IMR-90 (cell line): ENCODE data around the gene ACP1. TPM values are rescaled to one million over a fixed set of nuclear protein-coding genes. Genes with fewer than 3 reads are reported as not detected.

Source experiments
- ATAC-seq: fragments of 200-7000 bp; cut with Tn5 transposase; 2 replicates; pipeline ENCODE4 v1.9.1; 2020; ENCODE audit warnings: low read depth, mild to moderate bottlenecking, moderate library complexity
- BruUV-seq: library from RNA; stranded (reverse); fragments of 400-500 nt; replicated peaks from 2 replicates; lab custom pipeline; 2021; lab: Mats Ljungman, UMichigan
- CTCF ChIA-PET: fragments of 300-600 bp; formaldehyde crosslinking; extraction: SDS; loops from one replicate; lab custom pipeline; 2021; ENCODE audit warnings: antibody characterized with exemption; lab: Yijun Ruan, JAX
- POLR2A ChIA-PET: fragments of 300-600 bp; sonication (Branson Sonifier 250); formaldehyde crosslinking; loops from one replicate; lab custom pipeline; 2022; ENCODE audit warnings: antibody characterized with exemption; ENCODE audit not compliant: unreplicated experiment; lab: Charles Lee
- DNase-seq: peaks from one replicate; pipeline ENCODE4 v3.0.0; 2013
- H2AFZ ChIP-seq: replicated peaks from 2 replicates; pipeline ENCODE3; 2013; ENCODE audit warnings: low read length, mild to moderate bottlenecking; ENCODE audit not compliant: poor library complexity
- H2AK5ac ChIP-seq: 2 replicates; pipeline ENCODE4 v1.6.1; 2013; ENCODE audit warnings: low read depth, low read length, inconsistent platforms
- H2AK9ac ChIP-seq: replicated peaks from 2 replicates; pipeline ENCODE3; 2013; ENCODE audit warnings: mild to moderate bottlenecking, low read depth, low read length, moderate library complexity; ENCODE audit not compliant: poor library complexity
- H2BK120ac ChIP-seq: 2 replicates; pipeline ENCODE4 v1.6.1; 2013; ENCODE audit warnings: low read depth, low read length, inconsistent platforms
- H2BK15ac ChIP-seq: 3 replicates; pipeline ENCODE4 v1.6.1; 2013; ENCODE audit warnings: low read depth, low read length, inconsistent platforms
- H2BK20ac ChIP-seq: 2 replicates; pipeline ENCODE4 v1.6.1; 2013; ENCODE audit warnings: low read depth, mild to moderate bottlenecking, inconsistent platforms, low read length, moderate library complexity
- H2BK5ac ChIP-seq: 2 replicates; pipeline ENCODE4 v1.6.1; 2013; ENCODE audit warnings: mild to moderate bottlenecking, low read depth, low read length, inconsistent platforms; ENCODE audit not compliant: poor library complexity, severe bottlenecking
- H3K14ac ChIP-seq: replicated peaks from 2 replicates; pipeline ENCODE4 v1.6.1; 2013; ENCODE audit warnings: low read depth, low read length, inconsistent platforms
- H3K18ac ChIP-seq: 2 replicates; pipeline ENCODE4 v1.6.1; 2013; ENCODE audit warnings: low read depth, low read length, control low read depth
- H3K23ac ChIP-seq: 2 replicates; pipeline ENCODE4 v1.6.1; 2013; ENCODE audit warnings: low read depth, low read length, inconsistent platforms
- H3K27ac ChIP-seq: 2 replicates; pipeline ENCODE4 v1.5.1; 2013; ENCODE audit warnings: mild to moderate bottlenecking, control low read depth, low read length; ENCODE audit not compliant: insufficient read depth
- H3K27me3 ChIP-seq: 2 replicates; pipeline ENCODE4 v1.6.1; 2013; ENCODE audit warnings: low read length; ENCODE audit not compliant: control insufficient read depth, insufficient read depth
- H3K36me3 ChIP-seq: 2 replicates; pipeline ENCODE4 v1.6.1; 2013; ENCODE audit warnings: low read length, mixed read lengths; ENCODE audit not compliant: control insufficient read depth, insufficient read depth
- H3K4ac ChIP-seq: 2 replicates; pipeline ENCODE4 v1.6.1; 2013; ENCODE audit warnings: low read depth, low read length, inconsistent platforms
- H3K4me1 ChIP-seq: 2 replicates; pipeline ENCODE4 v1.6.1; 2013; ENCODE audit warnings: low read length, mixed read lengths; ENCODE audit not compliant: control insufficient read depth, insufficient read depth
- H3K4me2 ChIP-seq: 2 replicates; pipeline ENCODE4 v1.6.1; 2013; ENCODE audit warnings: low read depth, mild to moderate bottlenecking, control low read depth, low read length, moderate library complexity
- H3K4me3 ChIP-seq: 2 replicates; pipeline ENCODE4 v1.5.1; 2013; ENCODE audit warnings: low read depth, mild to moderate bottlenecking, control low read depth, low read length, moderate library complexity; ENCODE audit not compliant: insufficient read depth
- H3K56ac ChIP-seq: 2 replicates; pipeline ENCODE4 v1.6.1; 2013; ENCODE audit warnings: low read length, inconsistent platforms; ENCODE audit not compliant: insufficient read depth; ENCODE audit errors: extremely low read depth
- H3K79me1 ChIP-seq, 2 experiments: 2 replicates each; pipeline ENCODE4 v1.6.1; 2013; ENCODE audit warnings: low read length in 2 of 2, inconsistent platforms in 1 of 2, low read depth in 1 of 2
- H3K9ac ChIP-seq: 2 replicates; pipeline ENCODE4 v1.6.1; 2013; ENCODE audit warnings: low read depth, low read length, control low read depth
- H3K9me1 ChIP-seq: 2 replicates; pipeline ENCODE4 v1.6.1; 2013; ENCODE audit warnings: low read length, inconsistent platforms; ENCODE audit not compliant: insufficient read depth
- H3K9me3 ChIP-seq: 2 replicates; pipeline ENCODE4 v1.6.1; 2013; ENCODE audit warnings: low read length; ENCODE audit not compliant: control insufficient read depth, insufficient read depth
- H4K20me1 ChIP-seq: 2 replicates; pipeline ENCODE4 v1.6.1; 2013; ENCODE audit warnings: low read length, inconsistent platforms; ENCODE audit not compliant: insufficient read depth
- H4K5ac ChIP-seq: 2 replicates; pipeline ENCODE4 v1.6.1; 2013; ENCODE audit warnings: mild to moderate bottlenecking, low read depth, low read length, control low read depth
- H4K8ac ChIP-seq, 2 experiments: 2 replicates each; pipeline ENCODE4 v1.6.1; 2013; ENCODE audit warnings: low read depth in 2 of 2, low read length in 2 of 2, control low read depth in 1 of 2, inconsistent platforms in 1 of 2
- H4K91ac ChIP-seq: 2 replicates; pipeline ENCODE4 v1.6.1; 2013; ENCODE audit warnings: low read depth, low read length, inconsistent platforms; ENCODE audit not compliant: insufficient read depth
- BHLHE40 ChIP-seq: fragments of 150-350 bp; IDR thresholded peaks from 2 replicates; pipeline ENCODE4 v1.6.1; 2016; ENCODE audit warnings: mild to moderate bottlenecking, low read depth, low read length
- CHD1 ChIP-seq: IDR thresholded peaks from 2 replicates; pipeline ENCODE4 v1.6.1; 2012; ENCODE audit warnings: low read depth, low read length, improper control_type of control experiment
- MAFK ChIP-seq: IDR thresholded peaks from 2 replicates; pipeline ENCODE4 v1.6.1; 2012; ENCODE audit warnings: low read depth, low read length, improper control_type of control experiment
- MXI1 ChIP-seq: IDR thresholded peaks from 2 replicates; pipeline ENCODE4 v1.6.1; 2012; ENCODE audit warnings: low read depth, mild to moderate bottlenecking, low read length, moderate library complexity, borderline replicate concordance
- RFX5 ChIP-seq: IDR thresholded peaks from 2 replicates; pipeline ENCODE4 v1.8.0; 2012; ENCODE audit warnings: low read depth, mild to moderate bottlenecking, low read length, moderate library complexity
- SMC3 ChIP-seq: fragments of 150-350 bp; IDR thresholded peaks from 2 replicates; pipeline ENCODE4 v1.6.1; 2016; ENCODE audit warnings: low read depth, mild to moderate bottlenecking, antibody characterized with exemption, low read length, moderate library complexity
- WGBS, 2 experiments: methylation state at CpG; one replicate each; pipeline versions ENCODE4 v1.1.5 to v1.1.7; 2013; ENCODE audit warnings: missing lambda C conversion rate in 2 of 2; ENCODE audit not compliant: insufficient read length in 1 of 2; ENCODE audit errors: extremely low coverage in 2 of 2; 5-methylcytosine and 5-hydroxymethylcytosine counted together
- dilution Hi-C: fragments of 300-500 bp; cut with HindIII; formaldehyde crosslinking; loops from one replicate; pipeline ENCODE4 v1.14.3; 2018; ENCODE audit warnings: low sequenced_read_pairs; ENCODE audit not compliant: unreplicated experiment
- in situ Hi-C: fragments of 300-500 bp; cut with MboI; formaldehyde crosslinking; loops from 3 replicates; pipeline ENCODE4 v1.14.3; 2019; ENCODE audit warnings: low sequenced_read_pairs, inconsistent platforms, mixed read lengths
- intact Hi-C: fragments of 100-400 bp; cut with micrococcal nuclease; formaldehyde crosslinking; loops from 2 replicates; pipeline ENCODE4 v1.10.0; 2022
- polyA plus RNA-seq, 3 experiments: library from polyadenylated mRNA; depleted of rRNA; stranded (reverse); fragments of >200 nt; gene quantifications; 2 replicates each; pipeline ENCODE4 v1.2.3, GENCODE V29; 2012; ENCODE audit warnings: low replicate concordance in 1 of 3
- total RNA-seq: library from RNA; depleted of rRNA; stranded (reverse); fragments of >200 nt; gene quantifications from 2 replicates; pipeline ENCODE4 v1.2.3, GENCODE V29; 2012

Gene ACP1
- total and polyA plus RNA-seq, 2 of the 4 experiments (the other 2 are of a cell fraction), result 85.7 to 104 TPM

DNA sequence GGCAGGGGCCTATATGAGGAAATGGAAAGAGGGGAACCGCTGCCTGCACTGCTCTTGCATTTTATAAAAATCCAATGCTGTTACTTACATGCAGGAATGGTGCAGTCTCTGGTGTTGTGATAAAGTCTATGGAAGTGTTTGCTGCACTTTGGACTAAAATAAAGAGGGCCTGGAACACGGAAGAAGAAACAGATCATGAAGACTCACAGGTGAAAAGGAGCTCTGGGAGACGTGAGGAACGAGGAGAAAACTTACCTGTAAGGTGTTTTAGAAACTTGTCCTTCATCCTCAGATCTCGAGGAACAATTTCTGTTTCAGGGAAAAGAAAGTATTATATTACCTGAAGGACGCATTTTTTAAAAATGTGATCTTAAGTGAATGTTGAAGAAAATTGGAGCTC lies 21.3 kb downstream of the ACP1 start:
- H3K4me2 ChIP-seq, result no peak overlapping the region
- BruUV-seq, result no TSS peak

More for the DNA sequence above, 21.3 kb downstream of the ACP1 start:
- H3K27me3 ChIP-seq, result peaks cover 24% of the 10 kb centered on the region
- H3K14ac ChIP-seq, result no peak overlapping the region
- H2BK120ac ChIP-seq, result no peak overlapping the region
- H3K23ac ChIP-seq, result no peak overlapping the region
- no peak overlapping the region for H3K4ac ChIP-seq
- H3K9ac ChIP-seq, result no peak overlapping the region
- TF ChIP-seq SMC3 (no peak), RFX5 (no peak), CHD1 (no peak), BHLHE40 (no peak), MXI1 (no peak), MAFK (no peak)
- DNase-seq, result no peak
- H2BK20ac ChIP-seq, result no peak overlapping the region
- no peaks in the 10 kb centered on the region for H4K20me1 ChIP-seq
- in situ Hi-C loops, result no loop called here
- CTCF ChIA-PET, result interaction anchor here (0.6 to 1.6 kb wide), 2 partner anchors 12 to 1259 kb away, joined by 5 read pairs; no protein-coding TSS in a partner anchor
- no peak overlapping the region for H2BK5ac ChIP-seq
- no peak overlapping the region for H4K91ac ChIP-seq
- intact Hi-C loops, result no loop called here
- H3K56ac ChIP-seq, result no peak overlapping the region
- H2AK9ac ChIP-seq, result no peak overlapping the region
- no peak overlapping the region for H2BK15ac ChIP-seq
- peaks cover 7% of the 10 kb centered on the region for H3K36me3 ChIP-seq
- WGBS, 2 experiments, result 87% methylated on average over 3 of the region's 6 CpGs; no CpG with 5 or more reads in 1 of the 2 experiments
- H3K9me1 ChIP-seq, result peaks cover 9% of the 10 kb centered on the region; the same call in 1 of the 2 replicates
- H2AFZ ChIP-seq, result no peak overlapping the region
- H4K5ac ChIP-seq, result no peak overlapping the region
- H4K8ac ChIP-seq, result no peak overlapping the region
- no peaks in the 10 kb centered on the region for H3K9me3 ChIP-seq
- dilution Hi-C loops, result no loop called here
- no peak overlapping the region for H3K27ac ChIP-seq
- H3K4me3 ChIP-seq, result no peak overlapping the region
- H2AK5ac ChIP-seq, result no peak overlapping the region
- peaks cover 11% of the 10 kb centered on the region for H3K4me1 ChIP-seq
- POLR2A ChIA-PET, result interaction anchor here (0.7 kb wide), 1 partner anchor 22 kb away, joined by 3 read pairs; no protein-coding TSS in a partner anchor
- H3K79me1 ChIP-seq, result no peaks in the 10 kb centered on the region
- no peak overlapping the region for H3K18ac ChIP-seq
- no peak for ATAC-seq
